HFF-Myc (cell line): ENCODE data around the gene AEBP1.

Experiments
- DNase-seq: peaks from one replicate; pipeline ENCODE4 v3.0.0-alpha.2; 2011; ENCODE audit warnings: low read depth; ENCODE audit errors: extremely low read depth
- H3K4me3 ChIP-seq: replicated peaks from 2 replicates; pipeline ENCODE4 v1.5.1; 2011; ENCODE audit warnings: low read depth, mild to moderate bottlenecking, control low read depth, low read length
- CTCF ChIP-seq: IDR thresholded peaks from 2 replicates; pipeline ENCODE4 v1.5.1; 2012; ENCODE audit warnings: mild to moderate bottlenecking, low read depth, low read length, control low read depth; ENCODE audit errors: missing control alignments

Gene AEBP1

GRCh38 chr7:44075296-44076075, 28.7 kb upstream of the AEBP1 start:
- no peak for TF ChIP-seq CTCF
- DNase-seq = no peak
- H3K4me3 ChIP-seq = no peak overlapping the region

DNA sequence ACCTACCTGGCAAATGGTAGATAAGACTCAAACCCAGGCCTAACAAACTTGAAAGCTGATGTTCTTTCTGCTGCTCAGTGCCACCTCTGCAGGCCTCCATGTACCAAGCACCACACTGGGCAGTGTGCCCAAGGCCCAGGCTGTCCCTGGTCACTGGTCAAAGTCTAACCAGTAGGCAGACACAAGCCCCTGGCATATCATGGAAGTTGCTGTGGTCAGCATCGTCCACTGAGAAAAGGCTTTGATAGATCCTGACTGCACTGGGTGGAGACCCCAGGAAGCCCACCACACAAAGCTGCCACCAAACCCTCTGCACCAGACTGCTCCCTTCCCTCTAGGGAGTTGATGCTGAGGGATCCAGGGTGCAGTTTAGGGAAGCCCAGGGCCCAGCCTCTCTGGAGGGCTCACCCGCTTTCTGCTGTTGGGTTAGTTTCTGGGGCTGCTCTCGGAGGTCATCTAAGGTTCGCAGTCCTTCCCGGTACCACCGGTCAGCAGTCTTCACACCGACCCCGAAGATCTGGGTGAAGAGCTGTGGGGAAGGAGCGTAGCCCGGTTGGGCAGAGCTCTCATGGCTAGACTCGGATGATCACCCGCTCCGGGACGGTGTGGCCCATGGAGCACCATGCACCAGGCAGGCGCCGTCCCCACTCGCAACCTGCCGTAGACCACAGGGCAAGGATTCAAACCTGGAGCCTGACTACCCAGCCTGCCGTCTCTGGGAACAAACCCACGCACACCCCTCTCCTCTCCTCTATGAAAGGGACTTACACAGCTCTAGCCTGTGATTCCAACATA, 27.8 kb upstream of the AEBP1 start:
- TF ChIP-seq CTCF = no peak
- no peak for DNase-seq
- no peak overlapping the region for H3K4me3 ChIP-seq

DNA sequence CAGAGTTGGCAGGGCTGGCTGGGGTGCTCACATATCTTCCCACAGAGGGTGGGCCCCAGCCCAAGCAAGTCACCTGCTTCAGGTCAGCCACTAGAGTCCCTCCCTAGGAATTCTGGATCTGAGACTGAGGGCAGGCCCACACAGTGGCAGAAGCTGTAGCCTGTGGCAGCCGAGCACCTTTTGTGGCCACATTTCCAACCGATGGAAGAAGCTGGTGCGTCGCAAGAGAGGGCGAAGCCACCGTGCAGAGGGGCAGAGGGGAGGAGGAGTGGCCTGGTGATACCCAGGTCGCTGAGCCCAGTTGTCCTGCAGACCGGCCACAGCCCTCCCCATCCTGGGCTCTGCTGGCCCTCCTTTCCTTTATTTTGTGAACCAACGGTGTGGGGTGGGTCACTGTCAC, 27.1 kb upstream of the AEBP1 start:
- no peak overlapping the region for H3K4me3 ChIP-seq
- no peak for TF ChIP-seq CTCF
- no peak for DNase-seq

GRCh38 chr7:44077681-44078091, 26.5 kb upstream of the AEBP1 start:
- DNase-seq = no peak
- no peak overlapping the region for H3K4me3 ChIP-seq
- no peak for TF ChIP-seq CTCF

- no peak for TF ChIP-seq CTCF
- H3K4me3 ChIP-seq = no peak overlapping the region
- DNase-seq = no peak
Observed at GRCh38 chr7:44078521-44078920, 25.6 kb upstream of the AEBP1 start.

DNA sequence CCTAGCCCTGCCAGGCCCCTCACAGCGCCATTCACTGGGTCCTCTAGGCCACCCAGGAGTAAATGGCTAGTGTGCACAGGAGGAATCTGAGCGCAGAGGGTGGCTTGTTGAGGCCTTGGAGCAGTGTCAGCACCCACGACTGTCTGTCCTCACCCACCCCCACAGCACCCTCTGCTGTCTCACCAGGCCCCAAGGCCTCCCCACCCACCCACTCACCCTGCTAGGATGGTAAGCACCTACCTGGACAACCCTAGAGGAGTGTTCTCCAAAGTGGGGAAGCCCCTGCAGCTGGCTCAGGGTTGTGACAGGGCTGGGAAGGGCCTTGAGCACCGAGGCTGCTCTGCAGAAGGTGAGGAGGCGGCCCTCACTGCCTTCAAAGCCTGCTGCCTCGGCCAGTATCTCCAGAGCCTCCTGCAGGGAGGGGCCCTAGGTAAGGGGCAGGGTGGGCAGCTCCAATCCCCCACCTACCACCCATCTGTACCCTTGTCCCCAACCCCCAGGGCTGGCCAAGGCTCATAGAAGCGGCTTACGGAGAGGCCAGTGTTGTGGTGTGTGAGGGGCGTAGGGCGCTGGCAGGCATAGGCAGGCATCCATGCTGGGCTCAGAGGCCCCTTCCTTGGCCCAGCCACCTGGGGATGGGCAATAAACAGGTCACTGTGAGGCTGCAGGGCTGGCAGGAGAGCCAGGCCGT, 24.7 kb upstream of the AEBP1 start:
- no peak overlapping the region for H3K4me3 ChIP-seq
- TF ChIP-seq CTCF = no peak
- DNase-seq = no peak
